ENCODE data around the gene PNP. TPM values are rescaled to one million over a fixed set of nuclear protein-coding genes. Genes with fewer than 3 reads are reported as not detected.

Gene PNP
- total RNA-seq, 1 donor from 2014 or later, result 133 TPM

- no peak for DNase-seq (ENCODE audit: low spot score)
- Mint-ChIP-seq H3K4me3 (ENCODE audit: low read depth) (no peak overlapping the region), H3K36me3 (ENCODE audit: low read depth) (no peaks in the 10 kb centered on the region), H3K4me1 (ENCODE audit: low read depth) (peaks cover 45% of the 10 kb centered on the region), H3K27me3 (ENCODE audit: low read depth) (no peaks in the 10 kb centered on the region), H3K27ac (no peak overlapping the region), H3K9me3 (no peaks in the 10 kb centered on the region)
- intact Hi-C loops (cut with micrococcal nuclease), result no loop called here
Measured at GRCh38 chr14:20486684-20487395, 17.6 kb downstream of the PNP start.

- H3K27me3 Mint-ChIP-seq (ENCODE audit: low read depth), result no peaks in the 10 kb centered on the region
- no peak overlapping the region for H3K4me3 Mint-ChIP-seq (ENCODE audit: low read depth)
- no peaks in the 10 kb centered on the region for H3K36me3 Mint-ChIP-seq (ENCODE audit: low read depth)
- intact Hi-C loops (cut with micrococcal nuclease), result no loop called here
- H3K4me1 Mint-ChIP-seq (ENCODE audit: low read depth), result peaks cover 48% of the 10 kb centered on the region
- H3K27ac Mint-ChIP-seq, result no peak overlapping the region
- no peak for DNase-seq (ENCODE audit: low spot score)
- H3K9me3 Mint-ChIP-seq, result no peaks in the 10 kb centered on the region
Measured at GRCh38 chr14:20487396-20487725, 18.2 kb downstream of the PNP start.

- DNase-seq (ENCODE audit: low spot score), result no peak
- Mint-ChIP-seq H3K27ac (peak overlapping the region; percentile 62), H3K4me3 (ENCODE audit: low read depth) (peak overlapping the region; percentile 30), H3K36me3 (ENCODE audit: low read depth) (no peaks in the 10 kb centered on the region), H3K4me1 (ENCODE audit: low read depth) (peaks cover 57% of the 10 kb centered on the region), H3K9me3 (no peaks in the 10 kb centered on the region), H3K27me3 (ENCODE audit: low read depth) (no peaks in the 10 kb centered on the region)
- intact Hi-C loops (cut with micrococcal nuclease), result no loop called here
Measured at GRCh38 chr14:20489093-20489994, 20.1 kb downstream of the PNP start.

GRCh38 chr14:20490563-20490962 lies 21.4 kb downstream of the PNP start:
- H3K4me3 Mint-ChIP-seq (ENCODE audit: low read depth), result no peak overlapping the region
- H3K27me3 Mint-ChIP-seq (ENCODE audit: low read depth), result no peaks in the 10 kb centered on the region
- H3K27ac Mint-ChIP-seq, result peak overlapping the region; percentile 60
- intact Hi-C loops (cut with micrococcal nuclease), result loop anchor here (2.0 kb wide), 1 partner anchor 14 kb away; no protein-coding TSS in a partner anchor
- no peaks in the 10 kb centered on the region for H3K36me3 Mint-ChIP-seq (ENCODE audit: low read depth)
- H3K9me3 Mint-ChIP-seq, result no peaks in the 10 kb centered on the region
- H3K4me1 Mint-ChIP-seq (ENCODE audit: low read depth), result peaks cover 64% of the 10 kb centered on the region
- DNase-seq (ENCODE audit: low spot score), result no peak

- intact Hi-C loops (cut with micrococcal nuclease), result no loop called here
- no peak overlapping the region for H3K27ac Mint-ChIP-seq
Measured at GRCh38 chr14:20492486-20492885, 23.3 kb downstream of the PNP start.

GRCh38 chr14:20493634-20494033 lies 24.4 kb downstream of the PNP start:
- Mint-ChIP-seq H3K4me3 (ENCODE audit: low read depth) (no peak overlapping the region), H3K27me3 (ENCODE audit: low read depth) (no peaks in the 10 kb centered on the region), H3K27ac (peak overlapping the region; percentile 44), H3K4me1 (ENCODE audit: low read depth) (peaks cover 53% of the 10 kb centered on the region), H3K9me3 (no peaks in the 10 kb centered on the region), H3K36me3 (ENCODE audit: low read depth) (no peaks in the 10 kb centered on the region)
- intact Hi-C loops (cut with micrococcal nuclease), result no loop called here
- no peak for DNase-seq (ENCODE audit: low spot score)

More at GRCh38 chr14:20492486-20492885, 23.3 kb downstream of the PNP start:
- H3K9me3 Mint-ChIP-seq, result no peaks in the 10 kb centered on the region
- no peaks in the 10 kb centered on the region for H3K27me3 Mint-ChIP-seq (ENCODE audit: low read depth)
- DNase-seq (ENCODE audit: low spot score), result no peak
- H3K4me1 Mint-ChIP-seq (ENCODE audit: low read depth), result peaks cover 60% of the 10 kb centered on the region
- no peak overlapping the region for H3K4me3 Mint-ChIP-seq (ENCODE audit: low read depth)
- no peaks in the 10 kb centered on the region for H3K36me3 Mint-ChIP-seq (ENCODE audit: low read depth)

- intact Hi-C loops (cut with micrococcal nuclease), result no loop called here
- Mint-ChIP-seq H3K36me3 (ENCODE audit: low read depth) (no peaks in the 10 kb centered on the region), H3K9me3 (no peaks in the 10 kb centered on the region), H3K27me3 (ENCODE audit: low read depth) (no peaks in the 10 kb centered on the region), H3K4me1 (ENCODE audit: low read depth) (peaks cover 46% of the 10 kb centered on the region), H3K27ac (peak overlapping the region; percentile 48), H3K4me3 (ENCODE audit: low read depth) (no peak overlapping the region)
- no peak for DNase-seq (ENCODE audit: low spot score)
Measured at GRCh38 chr14:20494935-20495766, 25.9 kb downstream of the PNP start.

- Mint-ChIP-seq H3K4me3 (ENCODE audit: low read depth) (no peak overlapping the region), H3K9me3 (no peaks in the 10 kb centered on the region), H3K27ac (no peak overlapping the region), H3K27me3 (ENCODE audit: low read depth) (peaks cover 3% of the 10 kb centered on the region), H3K4me1 (ENCODE audit: low read depth) (peaks cover 23% of the 10 kb centered on the region), H3K36me3 (ENCODE audit: low read depth) (no peaks in the 10 kb centered on the region)
- intact Hi-C loops (cut with micrococcal nuclease), result no loop called here
- DNase-seq (ENCODE audit: low spot score), result no peak
Measured at GRCh38 chr14:20498622-20499021, 29.4 kb downstream of the PNP start.

GRCh38 chr14:20499108-20499507 lies 29.9 kb downstream of the PNP start:
- H3K27ac Mint-ChIP-seq, result no peak overlapping the region
- no peaks in the 10 kb centered on the region for H3K9me3 Mint-ChIP-seq
- intact Hi-C loops (cut with micrococcal nuclease), result no loop called here
- H3K4me1 Mint-ChIP-seq (ENCODE audit: low read depth), result peaks cover 19% of the 10 kb centered on the region
- no peaks in the 10 kb centered on the region for H3K36me3 Mint-ChIP-seq (ENCODE audit: low read depth)
- H3K4me3 Mint-ChIP-seq (ENCODE audit: low read depth), result no peak overlapping the region
- DNase-seq (ENCODE audit: low spot score), result no peak
- peaks cover 3% of the 10 kb centered on the region for H3K27me3 Mint-ChIP-seq (ENCODE audit: low read depth)

GRCh38 chr14:20499881-20500280 lies 30.7 kb downstream of the PNP start:
- Mint-ChIP-seq H3K4me1 (ENCODE audit: low read depth) (peaks cover 16% of the 10 kb centered on the region), H3K36me3 (ENCODE audit: low read depth) (no peaks in the 10 kb centered on the region), H3K27ac (no peak overlapping the region), H3K27me3 (ENCODE audit: low read depth) (peaks cover 3% of the 10 kb centered on the region), H3K4me3 (ENCODE audit: low read depth) (no peak overlapping the region), H3K9me3 (no peaks in the 10 kb centered on the region)
- intact Hi-C loops (cut with micrococcal nuclease), result no loop called here
- DNase-seq (ENCODE audit: low spot score), result no peak

- intact Hi-C loops (cut with micrococcal nuclease), result no loop called here
Measured at GRCh38 chr14:20501346-20501745, 32.1 kb downstream of the PNP start.

GRCh38 chr14:20503898-20504297 lies 34.7 kb downstream of the PNP start:
- Mint-ChIP-seq H3K27ac (no peak overlapping the region), H3K4me3 (ENCODE audit: low read depth) (no peak overlapping the region), H3K27me3 (ENCODE audit: low read depth) (peaks cover 3% of the 10 kb centered on the region), H3K4me1 (ENCODE audit: low read depth) (peaks cover 2% of the 10 kb centered on the region), H3K36me3 (ENCODE audit: low read depth) (no peaks in the 10 kb centered on the region), H3K9me3 (no peaks in the 10 kb centered on the region)
- intact Hi-C loops (cut with micrococcal nuclease), result no loop called here
- DNase-seq (ENCODE audit: low spot score), result no peak

More at GRCh38 chr14:20501346-20501745, 32.1 kb downstream of the PNP start:
- Mint-ChIP-seq H3K27me3 (ENCODE audit: low read depth) (peaks cover 3% of the 10 kb centered on the region), H3K4me1 (ENCODE audit: low read depth) (peaks cover 5% of the 10 kb centered on the region), H3K9me3 (no peaks in the 10 kb centered on the region), H3K4me3 (ENCODE audit: low read depth) (no peak overlapping the region), H3K36me3 (ENCODE audit: low read depth) (no peaks in the 10 kb centered on the region), H3K27ac (no peak overlapping the region)
- no peak for DNase-seq (ENCODE audit: low spot score)

Measured in activated T-helper 2 cell treated with anti-CD3 and anti-CD28 coated beads, Interferon-gamma antibody, Interleukin-2, Interleukin-4, amounts not matched to agents 10 μg/mL and 5 μg/mL and 100 μg/mL, durations not matched to agents 14 hours and 24 hours and 36 hours (primary cell).